Lung microvascular endothelial cell (primary cell): ENCODE data around the gene NPM1. TPM values are rescaled to one million over a fixed set of nuclear protein-coding genes. Genes with fewer than 3 reads are reported as not detected.
"Not testable (repeated sequence)": the region's sequence is repeated elsewhere in the genome, so short reads cannot be mapped to it uniquely, and the experiment has no call there.

Source experiments
- DNase-seq, 2 donors: peaks; one replicate each; pipeline versions ENCODE4 v3.0.0 to v3.0.0-alpha.2; 2010; ENCODE audit warnings: low read depth in 2 of 2
- total RNA-seq: library from RNA; depleted of rRNA; stranded (reverse); fragments of >200 nt; gene quantifications from 2 replicates; pipeline ENCODE4 v1.2.1, GENCODE V29; 2014

NPM1 gene
- total RNA-seq, result 609 and 839 TPM in 2 replicates

DNA sequence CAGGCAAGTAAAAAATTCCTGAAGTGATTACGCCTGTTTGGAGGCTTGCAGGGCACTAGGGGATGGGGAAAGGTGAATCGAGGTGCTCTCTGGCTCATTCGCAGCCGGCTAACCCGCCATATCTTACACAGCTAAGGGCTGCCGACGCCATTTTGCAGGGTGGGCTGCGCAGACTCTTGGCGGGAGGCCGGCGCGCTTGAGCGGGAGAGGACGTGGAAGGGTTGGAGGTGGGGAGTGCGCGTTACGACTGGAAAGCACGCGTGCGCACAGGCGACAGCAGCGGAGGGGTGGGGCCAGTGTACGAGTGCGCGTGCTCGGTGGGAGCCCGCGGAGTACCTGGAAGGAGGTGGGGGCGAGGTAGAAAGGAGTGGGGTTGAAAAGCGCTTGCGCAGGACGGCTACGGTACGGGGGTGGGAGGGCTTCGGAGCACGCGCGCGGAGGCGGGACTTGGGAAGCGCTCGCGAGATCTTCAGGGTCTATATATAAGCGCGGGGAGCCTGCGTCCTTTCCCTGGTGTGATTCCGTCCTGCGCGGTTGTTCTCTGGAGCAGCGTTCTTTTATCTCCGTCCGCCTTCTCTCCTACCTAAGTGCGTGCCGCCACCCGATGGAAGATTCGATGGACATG is at the start of gene NPM1:
Gene NPM1, plus strand, starts transcription at position 505 of the 625 bp plus-strand sequence. Its CDS starts 100 bp downstream, at position 605.
- peak; percentile 99 to 100 for DNase-seq

DNA sequence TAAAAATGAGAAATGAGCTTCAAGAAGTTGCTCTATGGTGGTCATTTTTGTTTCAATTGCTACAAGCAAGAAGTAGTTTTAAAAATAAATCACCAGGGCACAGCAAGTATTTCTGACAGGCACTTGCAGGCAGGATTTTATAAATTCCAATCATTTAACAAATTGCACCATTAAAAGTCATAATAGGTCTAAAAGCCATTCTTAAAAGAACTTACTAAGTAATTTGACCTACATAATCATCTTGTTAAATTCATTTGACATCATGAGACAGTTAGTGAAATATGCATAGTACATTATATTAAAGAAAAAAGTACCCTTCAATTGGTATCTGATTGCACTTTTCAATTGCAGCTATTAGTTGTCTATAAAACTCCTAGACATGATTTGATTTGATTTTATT is 47.6 kb upstream of the NPM1 start:
- no peak for DNase-seq

- no peak for DNase-seq
Measured at GRCh38 chr5:171340491-171340890, 47.2 kb upstream of the NPM1 start.

GRCh38 chr5:171342362-171343111 is 45.1 kb upstream of the NPM1 start:
- DNase-seq, result peak; percentile 69 to 82

DNA sequence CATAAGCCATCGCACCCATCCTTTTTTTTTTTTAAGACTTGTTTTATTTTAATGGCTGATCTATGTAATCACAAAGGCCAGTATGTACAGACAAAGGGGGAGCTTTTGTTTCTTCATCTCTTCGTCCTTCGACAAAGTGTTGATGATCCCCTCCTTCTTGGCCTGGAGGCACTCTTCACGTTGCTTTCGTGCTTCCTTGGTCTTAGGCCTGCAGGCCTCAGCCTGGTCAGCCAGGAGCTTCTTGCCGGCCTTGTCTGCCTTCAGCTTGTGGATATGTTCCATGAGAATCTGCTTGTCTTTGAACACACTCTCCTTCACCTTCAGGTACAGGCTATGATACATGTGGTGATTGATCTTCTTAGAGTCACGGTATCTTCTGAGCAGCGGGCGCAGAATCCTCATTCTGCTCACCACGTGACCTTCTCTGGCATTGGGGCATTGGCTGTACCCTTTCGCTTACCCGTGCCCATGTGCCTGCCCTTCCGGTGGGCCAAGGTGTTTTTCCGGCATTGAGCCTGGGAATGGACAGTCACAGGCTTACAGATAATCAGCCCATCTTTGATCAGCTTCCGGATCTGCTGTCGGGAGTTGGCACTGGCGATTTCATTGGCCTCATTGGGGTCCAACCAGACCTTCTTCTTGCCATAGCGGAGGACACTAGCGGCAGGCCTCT is 42.6 kb upstream of the NPM1 start:
- no peak for DNase-seq

DNA sequence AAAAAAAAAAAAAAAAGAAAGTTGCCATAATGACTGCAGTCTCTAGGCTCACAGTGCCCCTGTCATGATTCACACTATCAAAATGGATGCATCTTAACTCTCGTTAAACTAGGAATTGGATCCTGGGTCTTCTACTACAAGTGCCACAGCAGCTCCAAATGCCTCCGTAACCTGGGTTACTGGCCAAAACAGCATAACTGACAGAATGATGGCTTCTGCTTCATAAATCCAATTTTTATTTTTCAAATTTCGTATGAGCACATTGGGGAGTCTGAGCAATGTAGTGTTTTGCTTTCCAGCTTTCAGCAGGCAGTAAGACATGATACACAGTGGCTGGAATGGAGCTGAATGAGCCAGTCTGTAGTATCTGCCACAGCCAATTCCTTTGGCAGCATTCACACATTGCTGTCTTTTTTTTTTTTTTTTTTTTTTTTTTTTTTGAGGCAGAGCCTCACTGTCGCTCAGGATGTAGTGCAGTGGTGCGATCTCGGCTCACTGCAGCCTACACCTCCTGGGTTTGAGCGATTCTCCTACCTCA is 36.0 kb upstream of the NPM1 start:
- no peak for DNase-seq

- DNase-seq, result no peak
Measured at GRCh38 chr5:171355302-171355724, 32.3 kb upstream of the NPM1 start.

DNA sequence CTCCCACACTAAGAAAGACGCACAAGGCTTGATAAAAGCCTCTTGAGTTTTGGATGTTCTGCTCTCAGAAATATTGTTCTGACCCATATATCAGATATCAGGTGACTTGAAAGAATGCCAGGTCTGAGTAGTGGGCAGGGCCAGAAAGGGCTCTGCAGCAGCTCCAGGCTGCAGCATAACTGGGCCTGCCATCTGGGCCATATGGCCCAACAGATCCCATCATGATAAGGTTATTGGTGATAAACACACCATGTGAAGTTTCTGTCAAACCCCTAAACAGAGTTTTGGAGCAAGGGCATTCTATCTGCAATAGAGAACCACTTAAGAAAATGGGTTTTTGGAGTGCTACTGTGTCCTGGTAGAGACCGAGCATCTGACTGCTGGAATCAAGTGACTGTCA is 29.8 kb upstream of the NPM1 start:
- DNase-seq, result no peak

DNA sequence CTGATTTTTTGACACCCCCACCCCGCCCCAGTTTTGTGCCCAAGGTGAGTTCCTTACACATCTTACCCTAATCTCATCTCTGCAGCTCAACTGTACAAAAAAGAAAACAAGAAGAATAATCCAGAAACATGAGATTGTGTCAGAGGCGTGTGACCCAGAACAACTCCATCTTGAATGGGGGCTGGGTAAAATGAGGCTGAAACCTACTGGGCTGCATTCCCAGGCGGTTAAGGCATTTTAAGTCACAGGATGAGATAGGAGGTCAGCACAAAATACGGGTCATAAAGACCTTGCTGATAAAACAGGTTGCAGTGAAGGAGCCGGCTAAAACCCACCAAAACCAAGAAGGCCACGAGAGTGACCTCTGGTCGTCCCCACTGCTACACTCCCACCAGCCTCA is 26.5 kb upstream of the NPM1 start:
- not testable (repeated sequence) for DNase-seq

GRCh38 chr5:171363249-171363648 is 24.4 kb upstream of the NPM1 start:
- not testable (repeated sequence) for DNase-seq

- no peak for DNase-seq
Measured at GRCh38 chr5:171363846-171364245, 23.8 kb upstream of the NPM1 start.

DNA sequence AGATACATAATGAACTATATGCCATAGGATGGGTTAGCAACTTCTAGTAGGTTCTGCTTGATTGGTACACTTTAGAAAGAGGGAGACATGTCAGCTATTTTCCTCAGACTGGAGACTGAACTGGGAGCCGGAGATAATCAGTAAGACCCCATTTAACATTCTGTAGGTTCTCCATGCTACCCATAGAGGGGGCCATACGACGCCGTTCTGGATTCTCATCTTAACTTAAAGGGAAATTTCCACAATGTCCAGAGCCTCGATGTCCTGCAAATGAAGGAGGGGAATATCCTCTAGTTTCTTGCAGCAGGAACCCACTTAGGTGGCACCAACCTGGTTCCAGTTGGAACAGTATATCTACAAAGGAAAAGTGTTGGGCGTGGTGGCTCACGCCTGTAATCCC is 22.3 kb upstream of the NPM1 start:
- DNase-seq, result peak; percentile 28 to 36

GRCh38 chr5:171366645-171367044 is 21.0 kb upstream of the NPM1 start:
- no peak for DNase-seq

- no peak for DNase-seq
Measured at GRCh38 chr5:171367424-171368370, 20.0 kb upstream of the NPM1 start.

DNA sequence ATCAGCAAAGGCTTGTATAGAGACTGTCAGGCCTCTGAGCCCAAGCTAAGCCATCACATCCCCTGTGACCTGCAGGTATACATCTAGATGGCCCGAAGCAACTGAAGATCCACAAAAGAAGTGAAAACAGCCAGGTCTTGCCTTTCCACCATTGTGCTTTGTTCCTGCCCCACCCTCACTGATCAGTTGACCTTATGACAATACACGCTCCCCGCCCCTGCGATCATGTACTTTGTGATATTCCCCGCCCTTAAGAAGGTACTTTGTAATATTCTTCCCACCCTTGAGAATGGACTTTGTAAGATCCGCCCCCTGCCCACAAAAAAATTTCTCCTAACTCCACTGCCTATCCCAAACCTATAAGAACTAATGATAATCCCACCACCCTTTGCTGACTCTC is 18.6 kb upstream of the NPM1 start:
- DNase-seq, result no peak

GRCh38 chr5:171369898-171370297 is 17.8 kb upstream of the NPM1 start:
- no peak for DNase-seq

- not testable (repeated sequence) for DNase-seq
Measured at GRCh38 chr5:171370881-171371280, 16.8 kb upstream of the NPM1 start.

GRCh38 chr5:171371326-171371725 is 16.3 kb upstream of the NPM1 start:
- no peak for DNase-seq

GRCh38 chr5:171379961-171380360 is 7.7 kb upstream of the NPM1 start:
- DNase-seq, result no peak

DNA sequence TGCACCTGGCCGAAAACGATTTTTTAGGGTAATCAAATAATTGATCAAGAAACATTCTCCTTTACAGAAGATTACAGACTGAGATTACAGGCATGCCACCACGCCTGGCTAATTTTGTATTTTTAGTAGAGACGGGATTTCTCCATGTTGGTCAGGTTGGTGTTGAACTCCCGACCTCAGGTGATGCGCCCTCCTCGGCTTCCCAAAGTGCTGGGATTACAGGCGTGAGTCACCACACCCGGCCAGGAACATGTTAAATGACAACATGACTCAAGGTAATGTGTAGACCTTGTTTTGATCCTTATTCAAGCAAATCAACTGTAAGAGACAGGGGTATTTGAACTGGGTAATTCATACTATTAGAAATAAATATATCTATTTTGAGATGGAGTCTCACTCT is 3.2 kb upstream of the NPM1 start:
- DNase-seq, result not testable (repeated sequence)

GRCh38 chr5:171384999-171385398 is 2.6 kb upstream of the NPM1 start:
- DNase-seq, result not testable (repeated sequence)
